HG03095 (cell line): Measurements from ENCODE around the gene PPP1R37.

Experiments
- ATAC-seq: cut with Tn5 transposase; IDR thresholded peaks from one replicate; pipeline ENCODE4 v1.9.1; 2021; ENCODE audit warnings: moderate library complexity; ENCODE audit not compliant: unreplicated experiment

The PPP1R37 gene

GRCh38 chr19:45166723-45167252 is 73.8 kb downstream of the PPP1R37 start:
- ATAC-seq = no peak

GRCh38 chr19:45168767-45169351 is 75.9 kb downstream of the PPP1R37 start:
- ATAC-seq = no peak

- ATAC-seq = no peak
Observed at GRCh38 chr19:45169602-45170001, 76.6 kb downstream of the PPP1R37 start.

- ATAC-seq = no peak
Observed at GRCh38 chr19:45170146-45171106, 77.4 kb downstream of the PPP1R37 start.

- ATAC-seq = no peak
Observed at GRCh38 chr19:45171211-45171623, 78.2 kb downstream of the PPP1R37 start.

GRCh38 chr19:45172173-45172572 is 79.2 kb downstream of the PPP1R37 start:
- no peak for ATAC-seq

- no peak for ATAC-seq
Observed at GRCh38 chr19:45172611-45173208, 79.7 kb downstream of the PPP1R37 start.

GRCh38 chr19:45173816-45174215 is 80.8 kb downstream of the PPP1R37 start:
- ATAC-seq = no peak

- ATAC-seq = no peak
Observed at GRCh38 chr19:45175515-45176345, 82.8 kb downstream of the PPP1R37 start.

DNA sequence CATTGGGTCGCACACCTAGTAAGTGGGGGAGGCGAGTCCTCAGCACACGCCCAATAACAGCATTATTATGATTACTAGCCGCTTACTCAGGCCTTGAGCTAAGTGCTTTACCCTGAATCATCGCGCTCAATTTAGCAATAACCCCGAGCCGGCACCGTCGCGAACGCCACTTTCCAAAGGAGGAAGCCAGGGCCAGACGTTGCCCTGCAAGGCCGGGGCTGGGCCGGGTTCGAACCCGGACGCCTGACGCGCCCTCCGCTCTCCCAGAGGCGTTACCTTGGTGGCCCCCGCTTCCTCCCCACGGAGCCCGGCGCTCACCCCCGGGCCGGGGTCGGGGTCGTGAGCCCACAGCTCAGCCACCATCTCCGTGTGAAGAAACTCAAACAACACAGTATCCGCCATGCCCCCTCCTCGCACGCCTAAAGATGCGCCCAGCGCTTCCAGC is 84.9 kb downstream of the PPP1R37 start, which contains the start of gene TRAPPC6A:
Gene TRAPPC6A, minus strand, starts transcription at position 421 of the 445 bp plus-strand sequence. Its CDS starts 19 bp downstream, at position 402.
- no peak for ATAC-seq

GRCh38 chr19:45178262-45179071 is 85.5 kb downstream of the PPP1R37 start, which contains the start of gene BLOC1S3:
Gene BLOC1S3 (plus strand): TSS chr19:45178784. CDS start chr19:45179297, 513 bp downstream.
- ATAC-seq = peak; percentile 71

DNA sequence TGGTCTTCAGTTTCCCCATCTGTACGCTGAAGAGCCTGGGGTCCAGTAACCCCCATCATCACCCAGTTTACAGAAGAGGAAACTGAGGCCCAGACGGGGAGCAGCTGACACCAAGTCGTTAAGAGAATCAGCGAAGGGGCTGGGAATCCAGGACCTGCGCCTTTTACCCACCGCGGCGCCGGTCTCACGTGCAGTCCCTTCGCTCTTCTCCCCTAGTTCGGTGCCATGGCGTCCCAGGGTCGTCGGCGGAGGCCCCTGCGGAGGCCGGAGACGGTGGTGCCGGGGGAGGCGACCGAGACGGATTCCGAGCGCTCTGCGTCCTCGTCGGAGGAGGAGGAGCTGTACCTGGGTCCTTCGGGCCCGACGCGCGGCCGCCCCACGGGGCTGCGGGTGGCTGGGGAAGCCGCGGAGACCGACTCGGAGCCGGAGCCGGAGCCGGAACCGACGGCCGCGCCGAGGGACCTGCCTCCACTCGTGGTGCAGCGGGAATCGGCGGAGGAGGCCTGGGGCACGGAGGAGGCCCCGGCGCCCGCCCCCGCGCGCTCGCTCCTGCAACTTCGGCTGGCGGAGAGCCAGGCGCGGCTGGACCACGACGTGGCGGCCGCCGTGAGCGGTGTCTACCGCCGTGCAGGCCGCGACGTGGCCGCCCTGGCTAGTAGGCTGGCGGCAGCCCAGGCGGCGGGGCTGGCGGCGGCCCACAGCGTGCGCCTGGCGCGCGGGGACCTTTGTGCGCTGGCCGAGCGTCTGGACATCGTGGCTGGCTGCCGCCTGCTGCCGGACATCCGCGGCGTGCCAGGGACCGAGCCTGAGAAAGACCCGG is 86.3 kb downstream of the PPP1R37 start:
- ATAC-seq = peak; percentile 4

DNA sequence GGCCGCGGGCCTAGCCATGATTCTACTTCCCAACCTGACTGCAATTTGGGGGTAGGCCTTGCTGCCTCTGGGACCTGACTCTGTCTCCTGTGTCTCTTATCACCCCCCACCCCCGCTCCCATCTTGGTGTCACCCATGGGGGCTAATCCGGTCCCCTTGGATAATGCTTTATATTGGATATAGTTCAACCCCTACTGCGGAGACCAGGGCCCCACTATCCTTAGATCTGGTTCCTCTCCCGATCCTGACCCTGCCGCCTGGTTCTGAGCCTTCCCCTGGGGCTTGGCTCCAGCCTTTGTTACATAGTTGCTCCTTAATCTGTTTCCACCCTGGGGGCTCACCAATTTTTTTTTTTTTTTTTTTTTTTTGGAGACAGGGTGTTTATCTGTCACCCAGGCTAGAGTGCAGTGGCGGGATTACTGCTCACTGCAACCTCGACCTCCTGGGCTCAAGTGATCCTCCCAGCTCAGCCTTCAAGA is 87.0 kb downstream of the PPP1R37 start:
- no peak for ATAC-seq

DNA sequence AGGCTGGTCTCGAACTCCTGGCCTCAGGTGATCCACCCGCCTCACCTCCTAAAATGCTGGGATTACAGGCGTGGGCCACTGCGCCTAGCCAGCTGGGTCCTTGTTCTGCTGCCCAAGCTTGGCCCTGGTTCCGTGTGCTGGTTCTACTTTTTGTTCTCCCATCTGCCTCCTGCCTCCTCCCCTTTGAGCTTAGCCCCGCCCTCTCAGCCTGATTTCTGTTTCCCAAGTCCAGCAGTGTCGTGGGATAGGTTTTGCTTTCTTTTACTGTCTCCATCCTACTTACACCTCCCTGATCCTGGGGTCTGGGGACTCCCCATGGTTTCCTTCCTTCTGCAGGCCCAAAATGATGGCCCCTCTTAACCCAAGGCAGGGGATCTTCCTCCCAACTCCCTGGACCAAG is 88.0 kb downstream of the PPP1R37 start:
- no peak for ATAC-seq

GRCh38 chr19:45182758-45183157 is 89.8 kb downstream of the PPP1R37 start:
- no peak for ATAC-seq

DNA sequence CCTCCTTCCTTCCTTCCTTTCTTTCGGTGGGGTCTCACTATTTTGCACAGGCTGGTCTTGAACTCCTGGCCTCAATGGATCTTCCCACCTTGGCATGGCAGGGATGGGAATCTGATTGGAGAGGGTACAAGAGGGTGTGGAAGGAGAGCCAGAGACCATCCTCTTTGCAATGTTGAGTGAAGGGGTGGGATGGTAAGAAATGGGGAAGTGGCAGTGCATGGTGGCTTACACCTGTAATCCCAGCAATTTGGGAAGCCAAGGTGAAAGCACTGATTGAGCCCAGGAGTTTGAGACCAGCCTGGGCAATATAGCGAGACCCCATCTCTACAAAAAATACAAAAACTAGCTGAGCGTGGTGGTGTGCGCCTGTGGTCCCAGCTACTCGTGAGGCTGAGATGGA is 91.1 kb downstream of the PPP1R37 start:
- ATAC-seq = no peak

GRCh38 chr19:45186509-45187334 is 93.7 kb downstream of the PPP1R37 start:
- no peak for ATAC-seq
